ENCODE measurements around the gene SMIM30.

Gene SMIM30

GRCh38 chr7:113087071-113087998, 31.0 kb downstream of the SMIM30 start:
- ATAC-seq (replicated peaks) (no peak), DNase-seq (no peak)
- peaks cover 44 to 55% of the 10 kb centered on the region in 2 donors for H3K27me3 Mint-ChIP-seq
- no peak overlapping the region for H3K4me3 Mint-ChIP-seq
- H3K9me3 Mint-ChIP-seq, result no peaks in the 10 kb centered on the region
- no peak overlapping the region for H3K27ac Mint-ChIP-seq
- no peaks in the 10 kb centered on the region for H3K4me1 Mint-ChIP-seq (ENCODE audit: low read depth in 2 of 2)
- H3K36me3 Mint-ChIP-seq (ENCODE audit: insufficient read depth), result peaks cover 3% of the 10 kb centered on the region

- peaks cover 44 to 54% of the 10 kb centered on the region in 2 donors for H3K27me3 Mint-ChIP-seq
- DNase-seq, result peak in 1 of 3 experiments; percentile 3
- peaks cover 3% of the 10 kb centered on the region for H3K36me3 Mint-ChIP-seq (ENCODE audit: insufficient read depth)
- H3K9me3 Mint-ChIP-seq, result no peaks in the 10 kb centered on the region
- H3K27ac Mint-ChIP-seq, result no peak within 1 kb of the TSS
- peak within 1 kb of the TSS; percentile 21 to 35 for H3K4me3 Mint-ChIP-seq
- peak; percentile 54 for ATAC-seq (replicated peaks)
- no peaks in the 10 kb centered on the region for H3K4me1 Mint-ChIP-seq (ENCODE audit: low read depth in 2 of 2)
Observed at GRCh38 chr7:113086431-113086888, 31.9 kb downstream of the SMIM30 start, which contains the start of gene GPR85. Gene GPR85 (minus strand): TSS chr7:113086827. CDS start chr7:113084721, 2,106 bp downstream.

GRCh38 chr7:113085781-113086390, 32.5 kb downstream of the SMIM30 start:
- DNase-seq, result no peak
- H3K36me3 Mint-ChIP-seq (ENCODE audit: insufficient read depth), result peaks cover 3% of the 10 kb centered on the region
- ATAC-seq (replicated peaks), result peak; percentile 19
- no peaks in the 10 kb centered on the region for H3K4me1 Mint-ChIP-seq (ENCODE audit: low read depth in 2 of 2)
- peaks cover 44 to 54% of the 10 kb centered on the region in 2 donors for H3K27me3 Mint-ChIP-seq
- H3K9me3 Mint-ChIP-seq, result no peaks in the 10 kb centered on the region
- no peak overlapping the region for H3K4me3 Mint-ChIP-seq
- H3K27ac Mint-ChIP-seq, result no peak overlapping the region

- no peak for DNase-seq
Observed at GRCh38 chr7:113084496-113085172, 33.7 kb downstream of the SMIM30 start.

GRCh38 chr7:113083816-113084495, 34.4 kb downstream of the SMIM30 start:
- H3K4me3 Mint-ChIP-seq, result no peak overlapping the region
- no peak overlapping the region for H3K27ac Mint-ChIP-seq

More at GRCh38 chr7:113084496-113085172, 33.7 kb downstream of the SMIM30 start:
- no peak for ATAC-seq (replicated peaks)
- Mint-ChIP-seq H3K9me3 (no peaks in the 10 kb centered on the region), H3K36me3 (ENCODE audit: insufficient read depth) (peaks cover 3% of the 10 kb centered on the region), H3K27ac (no peak overlapping the region), H3K4me1 (ENCODE audit: low read depth in 2 of 2) (no peaks in the 10 kb centered on the region), H3K4me3 (no peak overlapping the region), H3K27me3 (peaks cover 48 to 50% of the 10 kb centered on the region in 2 donors)

GRCh38 chr7:113083132-113083815, 35.1 kb downstream of the SMIM30 start:
- no peaks in the 10 kb centered on the region for H3K4me1 Mint-ChIP-seq (ENCODE audit: low read depth in 2 of 2)
- DNase-seq (no peak), ATAC-seq (replicated peaks) (no peak)
- H3K36me3 Mint-ChIP-seq (ENCODE audit: insufficient read depth), result peaks cover 3% of the 10 kb centered on the region
- peaks cover 48 to 54% of the 10 kb centered on the region in 2 donors for H3K27me3 Mint-ChIP-seq
- no peak overlapping the region for H3K4me3 Mint-ChIP-seq
- no peaks in the 10 kb centered on the region for H3K9me3 Mint-ChIP-seq
- no peak overlapping the region for H3K27ac Mint-ChIP-seq

More at GRCh38 chr7:113083816-113084495, 34.4 kb downstream of the SMIM30 start:
- ATAC-seq (replicated peaks) (no peak), DNase-seq (no peak)
- Mint-ChIP-seq H3K4me1 (ENCODE audit: low read depth in 2 of 2) (no peaks in the 10 kb centered on the region), H3K9me3 (no peaks in the 10 kb centered on the region), H3K36me3 (ENCODE audit: insufficient read depth) (peaks cover 3% of the 10 kb centered on the region), H3K27me3 (peaks cover 48 to 54% of the 10 kb centered on the region in 2 donors)

- no peaks in the 10 kb centered on the region for H3K9me3 Mint-ChIP-seq
- H3K27me3 Mint-ChIP-seq, result peaks cover 17 to 24% of the 10 kb centered on the region in 2 donors
- no peak overlapping the region for H3K27ac Mint-ChIP-seq
- H3K36me3 Mint-ChIP-seq (ENCODE audit: insufficient read depth), result no peaks in the 10 kb centered on the region
- DNase-seq (no peak), ATAC-seq (replicated peaks) (no peak)
- H3K4me1 Mint-ChIP-seq (ENCODE audit: low read depth in 2 of 2), result no peaks in the 10 kb centered on the region
- H3K4me3 Mint-ChIP-seq, result no peak overlapping the region
Observed at GRCh38 chr7:113078331-113078730, 40.0 kb downstream of the SMIM30 start.

- Mint-ChIP-seq H3K27me3 (peaks cover 13 to 24% of the 10 kb centered on the region in 2 donors), H3K36me3 (ENCODE audit: insufficient read depth) (no peaks in the 10 kb centered on the region), H3K4me3 (no peak overlapping the region), H3K27ac (no peak overlapping the region), H3K4me1 (ENCODE audit: low read depth in 2 of 2) (no peaks in the 10 kb centered on the region), H3K9me3 (no peaks in the 10 kb centered on the region)
- ATAC-seq (replicated peaks), result no peak
- DNase-seq, result no peak
Observed at GRCh38 chr7:113076703-113077102, 41.7 kb downstream of the SMIM30 start.

GRCh38 chr7:113071465-113071864, 46.9 kb downstream of the SMIM30 start:
- Mint-ChIP-seq H3K4me3 (no peak overlapping the region), H3K27ac (no peak overlapping the region), H3K27me3 (peaks cover 13 to 17% of the 10 kb centered on the region in 2 donors), H3K36me3 (ENCODE audit: insufficient read depth) (peaks cover 2% of the 10 kb centered on the region), H3K4me1 (ENCODE audit: low read depth in 2 of 2) (no peaks in the 10 kb centered on the region), H3K9me3 (no peaks in the 10 kb centered on the region)
- ATAC-seq (replicated peaks) (no peak), DNase-seq (no peak)
